ENCODE results near the gene KLRC4. TPM values are rescaled to one million over a fixed set of nuclear protein-coding genes. Genes with fewer than 3 reads are reported as not detected.
A peak's percentile ranks its signal among the peaks of the same experiment; 100 is the strongest.
"Not testable (repeated sequence)": the region's sequence is repeated elsewhere in the genome, so short reads cannot be mapped to it uniquely, and the experiment has no call there.

KLRC4 gene
- total RNA-seq, 6 experiments from 2014 or later, result not detected

DNA sequence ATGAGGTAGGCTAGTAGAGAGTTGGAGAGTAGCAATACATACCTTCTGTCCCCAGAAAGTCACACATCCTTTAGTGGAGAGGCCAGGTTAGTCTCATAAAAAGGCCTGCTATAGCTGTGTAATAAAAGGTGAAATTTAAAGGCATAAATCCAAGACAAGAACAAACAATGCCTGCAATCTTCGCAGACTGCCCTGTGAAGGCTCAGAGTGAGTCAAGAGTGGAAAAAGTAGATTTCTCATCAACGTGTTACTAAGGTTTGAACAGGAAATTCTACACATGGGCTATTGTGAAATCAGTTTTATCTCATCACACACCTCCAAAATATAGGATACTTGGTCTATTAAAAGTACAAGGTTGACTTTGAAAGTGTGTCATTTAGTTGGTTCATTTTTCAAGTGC lies 43.6 kb upstream of the KLRC4 start, which contains the start of gene KLRC1:
TSS of gene KLRC1 (minus strand) at position 222 of the 400 bp plus-strand sequence. CDS start 2,221 bp downstream, outside the sequence.
- H3K27ac Mint-ChIP-seq, result no peak within 1 kb of the TSS
- H3K27me3 Mint-ChIP-seq (ENCODE audit: insufficient read depth), result peaks cover 6% of the 10 kb centered on the region; the same call in 1 of the 2 replicates
- TF ChIP-seq, protein P1, sequence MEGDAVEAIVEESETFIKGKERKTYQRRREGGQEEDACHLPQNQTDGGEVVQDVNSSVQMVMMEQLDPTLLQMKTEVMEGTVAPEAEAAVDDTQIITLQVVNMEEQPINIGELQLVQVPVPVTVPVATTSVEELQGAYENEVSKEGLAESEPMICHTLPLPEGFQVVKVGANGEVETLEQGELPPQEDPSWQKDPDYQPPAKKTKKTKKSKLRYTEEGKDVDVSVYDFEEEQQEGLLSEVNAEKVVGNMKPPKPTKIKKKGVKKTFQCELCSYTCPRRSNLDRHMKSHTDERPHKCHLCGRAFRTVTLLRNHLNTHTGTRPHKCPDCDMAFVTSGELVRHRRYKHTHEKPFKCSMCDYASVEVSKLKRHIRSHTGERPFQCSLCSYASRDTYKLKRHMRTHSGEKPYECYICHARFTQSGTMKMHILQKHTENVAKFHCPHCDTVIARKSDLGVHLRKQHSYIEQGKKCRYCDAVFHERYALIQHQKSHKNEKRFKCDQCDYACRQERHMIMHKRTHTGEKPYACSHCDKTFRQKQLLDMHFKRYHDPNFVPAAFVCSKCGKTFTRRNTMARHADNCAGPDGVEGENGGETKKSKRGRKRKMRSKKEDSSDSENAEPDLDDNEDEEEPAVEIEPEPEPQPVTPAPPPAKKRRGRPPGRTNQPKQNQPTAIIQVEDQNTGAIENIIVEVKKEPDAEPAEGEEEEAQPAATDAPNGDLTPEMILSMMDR (IDR thresholded peaks at IDR 0.05), result no peak
- H3K4me3 Mint-ChIP-seq, result no peak within 1 kb of the TSS
- DNase-seq, result no peak
- H3K4me1 Mint-ChIP-seq (ENCODE audit: low read depth), result no peaks in the 10 kb centered on the region
- no peaks in the 10 kb centered on the region for H3K36me3 Mint-ChIP-seq (ENCODE audit: low read depth)
- H3K9me3 Mint-ChIP-seq, result peaks cover 10% of the 10 kb centered on the region

DNA sequence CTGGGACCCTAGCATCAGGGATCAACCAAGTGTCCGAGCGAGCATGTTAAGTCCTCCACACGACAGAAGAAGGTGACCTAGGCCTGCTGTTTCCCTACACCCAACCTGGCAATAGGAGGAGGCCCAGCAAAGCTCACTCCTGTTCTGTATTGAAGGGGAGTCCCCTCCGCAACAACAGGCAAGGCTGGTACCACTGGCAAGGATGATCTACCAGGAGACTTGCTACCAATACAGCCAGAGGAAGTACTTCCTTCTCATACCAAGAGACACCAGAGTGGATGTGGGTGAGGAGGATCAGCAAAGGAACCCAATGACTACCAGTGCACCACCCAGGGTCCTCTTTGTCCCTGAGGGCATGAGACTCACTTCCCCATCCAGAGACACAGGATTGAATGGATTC lies 38.7 kb upstream of the KLRC4 start:
- Mint-ChIP-seq H3K4me1 (ENCODE audit: low read depth) (no peaks in the 10 kb centered on the region), H3K27ac (no peak overlapping the region), H3K27me3 (ENCODE audit: insufficient read depth) (peaks cover 1% of the 10 kb centered on the region; the same call in 1 of the 2 replicates), H3K36me3 (ENCODE audit: low read depth) (no peaks in the 10 kb centered on the region), H3K9me3 (no peaks in the 10 kb centered on the region), H3K4me3 (no peak overlapping the region)
- DNase-seq, result no peak
- TF ChIP-seq, protein P1 (IDR thresholded peaks at IDR 0.05), result no peak

DNA sequence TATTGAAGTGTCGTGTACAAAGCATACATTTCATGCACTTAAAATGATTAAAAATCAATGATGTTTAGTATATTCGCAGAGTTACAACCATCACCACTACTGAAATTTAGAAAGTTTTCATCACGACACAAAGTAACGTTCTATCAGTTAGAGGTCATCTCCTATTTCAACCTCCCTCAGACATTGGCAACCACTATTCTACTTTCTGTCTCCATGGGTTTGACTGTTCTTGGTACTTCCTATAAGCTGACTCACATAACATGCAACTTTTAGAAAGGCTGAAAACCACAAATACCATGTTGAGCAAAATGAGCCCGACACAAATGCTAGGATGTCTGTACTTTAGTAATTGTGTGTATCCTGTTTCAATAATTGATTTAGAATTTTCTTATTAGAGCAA lies 36.5 kb upstream of the KLRC4 start:
- H3K4me1 Mint-ChIP-seq (ENCODE audit: low read depth); H3K36me3 Mint-ChIP-seq (ENCODE audit: low read depth); H3K27ac Mint-ChIP-seq; H3K27me3 Mint-ChIP-seq (ENCODE audit: insufficient read depth); H3K4me3 Mint-ChIP-seq; DNase-seq; H3K9me3 Mint-ChIP-seq: not testable (repeated sequence)

DNA sequence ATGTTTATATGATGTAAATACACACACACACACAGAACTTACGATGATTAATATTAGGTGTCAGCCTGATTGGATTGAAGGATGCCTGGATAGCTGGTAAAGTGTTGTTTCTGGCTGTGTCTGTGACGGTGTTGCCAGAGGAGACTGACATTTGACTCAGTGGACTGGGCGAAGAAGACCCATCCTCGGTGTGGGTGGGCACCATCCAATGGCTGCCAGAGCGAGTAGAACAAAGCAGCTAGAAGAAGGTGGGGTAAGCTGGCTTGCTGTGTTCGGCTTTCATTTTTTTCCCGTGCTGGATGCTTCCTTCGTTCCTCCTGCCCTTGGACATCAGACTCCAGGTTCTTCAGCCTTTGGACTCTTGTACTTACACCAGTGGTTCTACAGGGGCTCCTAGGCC lies 31.6 kb upstream of the KLRC4 start:
- not testable (repeated sequence) for DNase-seq; H3K36me3 Mint-ChIP-seq (ENCODE audit: low read depth); H3K4me1 Mint-ChIP-seq (ENCODE audit: low read depth); H3K9me3 Mint-ChIP-seq; H3K27ac Mint-ChIP-seq; H3K4me3 Mint-ChIP-seq; H3K27me3 Mint-ChIP-seq (ENCODE audit: insufficient read depth)

DNA sequence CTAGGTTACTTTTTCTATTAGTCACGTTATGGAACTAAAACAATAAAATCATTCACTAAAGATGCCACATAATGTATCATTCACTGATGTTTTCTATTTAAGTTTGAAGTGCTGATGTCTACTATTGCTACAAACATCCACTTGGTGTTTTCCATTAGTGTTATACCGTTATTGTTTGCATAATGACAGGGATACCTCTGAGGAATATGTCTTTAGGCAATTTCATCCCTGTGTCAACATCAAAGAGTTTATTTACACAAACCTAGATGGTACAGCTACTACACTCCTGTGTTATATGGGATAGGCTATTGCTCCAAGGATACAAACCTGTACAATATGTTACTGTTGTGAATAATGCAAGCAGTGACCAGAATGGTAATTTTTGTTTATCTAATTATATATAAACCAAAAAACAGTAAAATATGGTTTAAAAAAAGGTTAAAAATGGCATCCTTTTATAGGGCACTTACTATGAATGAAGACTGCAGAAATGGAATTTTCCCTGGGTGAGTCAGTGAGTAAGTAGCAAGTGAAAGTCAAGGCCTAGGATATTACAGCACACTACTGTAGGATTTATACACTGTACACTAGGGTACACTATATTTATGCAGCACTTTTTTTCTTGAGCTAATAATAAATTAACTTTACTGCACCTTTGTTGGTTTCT lies 30.2 kb upstream of the KLRC4 start:
- DNase-seq; H3K36me3 Mint-ChIP-seq (ENCODE audit: low read depth); H3K9me3 Mint-ChIP-seq; H3K4me1 Mint-ChIP-seq (ENCODE audit: low read depth); H3K27me3 Mint-ChIP-seq (ENCODE audit: insufficient read depth); H3K27ac Mint-ChIP-seq; H3K4me3 Mint-ChIP-seq: not testable (repeated sequence)

DNA sequence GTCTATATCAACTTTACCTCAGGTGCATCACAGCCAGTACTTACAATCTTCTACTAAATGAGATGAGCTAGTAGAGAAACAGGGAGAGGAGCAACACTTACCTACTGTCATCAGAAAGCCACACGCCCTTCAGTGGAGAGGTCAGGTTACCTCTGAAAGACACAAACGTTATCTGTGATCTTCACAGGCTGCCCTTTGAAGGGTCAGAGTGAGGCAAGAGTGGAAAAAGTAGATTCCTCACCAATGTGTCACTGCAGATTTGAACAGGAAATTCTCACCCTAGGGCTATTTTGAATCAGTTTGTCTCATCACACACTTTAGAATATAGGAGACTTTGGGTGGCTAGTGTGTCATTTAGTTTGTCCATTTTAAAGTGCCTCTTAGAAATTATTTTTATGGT lies 28.0 kb upstream of the KLRC4 start:
- H3K4me1 Mint-ChIP-seq (ENCODE audit: low read depth), result not testable (repeated sequence)

DNA sequence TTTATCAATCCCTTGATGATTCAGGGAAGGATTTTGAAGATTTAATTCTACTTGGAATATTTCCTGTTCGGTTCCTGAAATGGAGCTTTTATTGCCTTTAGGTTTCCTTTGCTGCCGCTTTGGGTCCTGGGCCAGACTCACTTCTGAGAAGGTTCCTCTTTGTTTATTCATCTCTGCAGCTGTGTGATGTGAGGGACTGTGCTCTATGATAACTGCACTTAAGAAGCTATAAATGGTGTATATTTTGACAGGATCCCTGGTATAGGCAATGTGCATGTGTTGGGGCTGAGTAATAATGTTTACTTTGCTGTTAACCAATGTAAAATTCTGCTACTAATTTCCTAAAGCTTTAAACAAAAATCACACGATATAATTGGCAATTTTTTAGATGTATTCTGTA lies 26.3 kb upstream of the KLRC4 start, which contains the start of gene KLRC2:
TSS of gene KLRC2 (minus strand) at position 195 of the 400 bp plus-strand sequence. CDS start at position 171, 24 bp downstream.
- H3K9me3 Mint-ChIP-seq; DNase-seq; H3K36me3 Mint-ChIP-seq (ENCODE audit: low read depth); H3K4me3 Mint-ChIP-seq; H3K27ac Mint-ChIP-seq; H3K27me3 Mint-ChIP-seq (ENCODE audit: insufficient read depth); H3K4me1 Mint-ChIP-seq (ENCODE audit: low read depth): not testable (repeated sequence)

More for the DNA sequence above, 28.0 kb upstream of the KLRC4 start:
- not testable (repeated sequence) for H3K27me3 Mint-ChIP-seq (ENCODE audit: insufficient read depth); H3K36me3 Mint-ChIP-seq (ENCODE audit: low read depth); H3K27ac Mint-ChIP-seq; H3K9me3 Mint-ChIP-seq; DNase-seq; H3K4me3 Mint-ChIP-seq

DNA sequence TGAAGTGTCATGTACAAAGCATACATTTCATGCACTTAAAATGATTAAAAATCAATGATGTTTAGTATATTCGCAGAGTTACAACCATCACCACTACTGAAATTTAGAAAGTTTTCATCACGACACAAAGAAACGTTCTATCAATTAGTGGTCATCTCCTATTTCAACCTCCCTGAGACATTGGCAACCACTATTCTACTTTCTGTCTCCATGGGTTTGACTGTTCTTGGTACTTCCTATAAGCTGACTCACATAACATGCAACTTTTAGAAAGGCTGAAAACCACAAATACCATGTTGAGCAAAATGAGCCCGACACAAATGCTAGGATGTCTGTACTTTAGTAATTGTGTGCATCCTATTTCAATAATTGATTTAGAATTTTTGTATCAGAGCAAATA lies 21.1 kb upstream of the KLRC4 start:
- not testable (repeated sequence) for H3K9me3 Mint-ChIP-seq; H3K27me3 Mint-ChIP-seq (ENCODE audit: insufficient read depth); DNase-seq; H3K27ac Mint-ChIP-seq; H3K36me3 Mint-ChIP-seq (ENCODE audit: low read depth); H3K4me3 Mint-ChIP-seq; H3K4me1 Mint-ChIP-seq (ENCODE audit: low read depth)

DNA sequence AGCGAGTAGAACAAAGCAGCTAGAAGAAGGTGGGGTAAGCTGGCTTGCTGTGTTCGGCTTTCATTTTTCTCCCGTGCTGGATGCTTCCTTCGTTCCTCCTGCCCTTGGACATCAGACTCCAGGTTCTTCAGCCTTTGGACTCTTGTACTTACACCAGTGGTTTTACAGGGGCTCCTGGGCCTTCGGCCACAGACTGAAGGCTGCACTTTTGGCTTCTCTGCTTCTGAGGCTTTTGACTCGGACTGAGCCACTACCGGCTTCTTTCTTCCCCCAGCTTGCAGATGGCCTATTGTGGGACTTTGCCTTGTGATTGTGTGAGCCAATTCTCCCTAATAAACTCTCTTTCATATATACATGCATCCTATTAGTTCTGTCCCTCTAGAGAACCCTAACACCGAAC lies 16.4 kb upstream of the KLRC4 start:
- not testable (repeated sequence) for H3K27ac Mint-ChIP-seq; H3K9me3 Mint-ChIP-seq; H3K36me3 Mint-ChIP-seq (ENCODE audit: low read depth); H3K27me3 Mint-ChIP-seq (ENCODE audit: insufficient read depth); H3K4me1 Mint-ChIP-seq (ENCODE audit: low read depth); DNase-seq
- peak overlapping the region; percentile 54; the same call in 1 of the 2 replicates for H3K4me3 Mint-ChIP-seq

DNA sequence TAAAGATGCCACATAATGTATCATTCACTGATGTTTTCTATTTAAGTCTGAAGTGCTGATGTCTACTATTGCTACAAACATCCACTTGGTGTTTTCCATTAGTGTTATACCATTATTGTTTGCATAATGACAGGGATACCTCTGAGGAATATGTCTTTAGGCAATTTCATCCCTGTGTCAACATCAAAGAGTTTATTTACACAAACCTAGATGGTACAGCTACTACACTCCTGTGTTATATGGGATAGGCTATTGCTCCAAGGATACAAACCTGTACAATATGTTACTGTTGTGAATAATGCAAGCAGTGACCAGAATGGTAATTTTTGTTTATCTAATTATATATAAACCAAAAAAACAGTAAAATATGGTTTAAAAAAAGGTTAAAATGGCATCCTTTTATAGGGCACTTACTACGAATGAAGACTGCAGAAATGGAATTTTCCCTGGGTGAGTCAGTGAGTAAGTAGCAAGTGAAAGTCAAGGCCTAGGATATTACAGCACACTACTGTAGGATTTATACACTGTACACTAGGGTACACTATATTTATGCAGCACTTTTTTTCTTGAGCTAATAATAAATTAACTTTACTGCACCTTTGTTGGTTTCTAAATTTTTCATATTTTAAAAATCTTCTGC lies 14.8 kb upstream of the KLRC4 start:
- H3K27me3 Mint-ChIP-seq (ENCODE audit: insufficient read depth); H3K9me3 Mint-ChIP-seq; H3K27ac Mint-ChIP-seq; H3K4me3 Mint-ChIP-seq; H3K4me1 Mint-ChIP-seq (ENCODE audit: low read depth); H3K36me3 Mint-ChIP-seq (ENCODE audit: low read depth): not testable (repeated sequence)
- DNase-seq, result peak; percentile 30

DNA sequence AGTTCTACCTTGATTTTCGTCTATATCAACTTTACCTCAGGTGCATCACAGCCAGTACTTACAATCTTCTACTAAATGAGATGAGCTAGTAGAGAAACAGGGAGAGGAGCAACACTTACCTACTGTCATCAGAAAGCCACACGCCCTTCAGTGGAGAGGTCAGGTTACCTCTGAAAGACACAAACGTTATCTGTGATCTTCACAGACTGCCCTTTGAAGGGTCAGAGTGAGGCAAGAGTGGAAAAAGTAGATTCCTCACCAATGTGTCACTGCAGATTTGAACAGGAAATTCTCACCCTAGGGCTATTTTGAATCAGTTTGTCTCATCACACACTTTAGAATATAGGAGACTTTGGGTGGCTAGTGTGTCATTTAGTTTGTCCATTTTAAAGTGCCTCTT lies 12.6 kb upstream of the KLRC4 start:
- not testable (repeated sequence) for H3K27me3 Mint-ChIP-seq (ENCODE audit: insufficient read depth); H3K4me1 Mint-ChIP-seq (ENCODE audit: low read depth); H3K27ac Mint-ChIP-seq; H3K36me3 Mint-ChIP-seq (ENCODE audit: low read depth); H3K9me3 Mint-ChIP-seq; H3K4me3 Mint-ChIP-seq
- peak; percentile 19 for DNase-seq

DNA sequence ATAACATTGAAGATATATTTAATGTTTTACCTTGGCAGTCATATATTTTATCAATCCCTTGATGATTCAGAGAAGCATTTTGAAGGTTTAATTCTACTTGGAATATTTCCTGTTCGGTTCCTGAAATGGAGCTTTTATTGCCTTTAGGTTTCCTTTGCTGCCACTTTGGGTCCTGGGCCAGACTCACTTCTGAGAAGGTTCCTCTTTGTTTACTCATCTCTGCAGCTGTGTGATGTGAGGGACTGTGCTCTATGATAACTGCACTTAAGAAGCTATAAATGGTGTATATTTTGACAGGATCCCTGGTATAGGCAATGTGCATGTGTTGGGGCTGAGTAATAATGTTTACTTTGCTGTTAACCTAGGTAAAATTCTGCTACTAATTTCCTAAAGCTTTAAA lies 10.8 kb upstream of the KLRC4 start, which contains the start of gene KLRC3:
TSS of gene KLRC3 (minus strand) at position 262 of the 400 bp plus-strand sequence. CDS start at position 217, 45 bp downstream.
- H3K4me3 Mint-ChIP-seq; H3K9me3 Mint-ChIP-seq; H3K4me1 Mint-ChIP-seq (ENCODE audit: low read depth); H3K27ac Mint-ChIP-seq; H3K27me3 Mint-ChIP-seq (ENCODE audit: insufficient read depth); DNase-seq; H3K36me3 Mint-ChIP-seq (ENCODE audit: low read depth): not testable (repeated sequence)
